GM21526 (cell line): ENCODE results near the gene HIF3A.
"Not testable (repeated sequence)": the region's sequence is repeated elsewhere in the genome, so short reads cannot be mapped to it uniquely, and the experiment has no call there.

Source experiments
- ATAC-seq: cut with Tn5 transposase; IDR thresholded peaks from one replicate; pipeline ENCODE4 v1.9.1; 2021; ENCODE audit warnings: moderate library complexity; ENCODE audit not compliant: unreplicated experiment, low FRiP score

Gene HIF3A

GRCh38 chr19:46289724-46290619, 6.9 kb upstream of the HIF3A start:
- ATAC-seq = no peak

GRCh38 chr19:46291829-46292228, 5.0 kb upstream of the HIF3A start:
- no peak for ATAC-seq

GRCh38 chr19:46294494-46294893, 2.3 kb upstream of the HIF3A start:
- ATAC-seq = no peak

DNA sequence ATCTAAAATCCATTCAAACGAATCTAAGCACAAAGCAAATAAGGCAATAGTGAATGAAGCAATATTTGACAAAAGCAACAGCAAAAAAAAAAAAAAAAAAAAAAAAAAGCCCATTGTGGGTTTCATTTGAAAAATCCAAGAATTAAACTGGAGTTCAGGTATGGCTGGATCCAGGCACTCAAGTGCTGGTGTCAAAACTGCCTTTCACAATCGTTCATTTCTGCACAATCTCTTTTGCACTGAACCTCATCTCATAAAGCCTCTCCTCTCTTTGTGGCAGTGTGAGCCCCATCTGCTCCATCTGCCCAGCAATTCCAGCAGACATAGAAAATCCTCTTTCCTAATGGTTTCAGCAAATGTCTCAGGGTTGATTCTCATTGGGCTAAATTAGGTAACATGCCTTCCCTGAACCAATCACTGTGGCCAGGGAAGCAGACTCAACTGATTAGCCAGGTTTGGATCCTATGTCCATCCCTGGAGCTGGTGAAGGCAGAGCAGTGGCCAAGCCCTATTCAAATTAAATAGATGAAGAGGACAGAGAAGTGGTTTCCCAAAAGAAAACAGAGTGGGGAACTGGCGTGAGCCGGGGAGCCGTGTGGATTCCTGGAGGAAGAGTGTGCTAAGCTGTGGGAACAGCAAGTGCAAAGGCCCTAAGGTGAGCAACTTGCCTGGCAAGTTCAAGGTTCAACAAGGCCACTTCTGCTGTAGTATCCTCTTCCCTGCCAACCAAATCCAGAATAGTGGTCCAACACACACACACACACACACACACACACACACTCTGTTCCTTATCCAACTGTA, 1.2 kb upstream of the HIF3A start:
- ATAC-seq = no peak

DNA sequence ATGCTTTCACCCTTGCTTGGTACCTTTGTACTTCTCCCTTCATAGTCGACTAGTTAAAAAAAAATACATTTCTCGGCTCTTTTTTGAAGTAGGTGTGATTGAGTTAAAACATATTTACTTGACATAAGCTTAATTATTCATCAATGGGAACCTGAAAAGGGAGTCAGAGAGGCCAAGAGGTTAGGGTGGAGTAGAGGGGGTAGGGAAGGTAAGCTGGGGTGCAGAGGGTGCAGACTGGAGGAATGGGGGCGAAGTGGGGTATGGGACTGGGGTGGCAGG, 701 bp upstream of the HIF3A start:
- ATAC-seq = no peak

DNA sequence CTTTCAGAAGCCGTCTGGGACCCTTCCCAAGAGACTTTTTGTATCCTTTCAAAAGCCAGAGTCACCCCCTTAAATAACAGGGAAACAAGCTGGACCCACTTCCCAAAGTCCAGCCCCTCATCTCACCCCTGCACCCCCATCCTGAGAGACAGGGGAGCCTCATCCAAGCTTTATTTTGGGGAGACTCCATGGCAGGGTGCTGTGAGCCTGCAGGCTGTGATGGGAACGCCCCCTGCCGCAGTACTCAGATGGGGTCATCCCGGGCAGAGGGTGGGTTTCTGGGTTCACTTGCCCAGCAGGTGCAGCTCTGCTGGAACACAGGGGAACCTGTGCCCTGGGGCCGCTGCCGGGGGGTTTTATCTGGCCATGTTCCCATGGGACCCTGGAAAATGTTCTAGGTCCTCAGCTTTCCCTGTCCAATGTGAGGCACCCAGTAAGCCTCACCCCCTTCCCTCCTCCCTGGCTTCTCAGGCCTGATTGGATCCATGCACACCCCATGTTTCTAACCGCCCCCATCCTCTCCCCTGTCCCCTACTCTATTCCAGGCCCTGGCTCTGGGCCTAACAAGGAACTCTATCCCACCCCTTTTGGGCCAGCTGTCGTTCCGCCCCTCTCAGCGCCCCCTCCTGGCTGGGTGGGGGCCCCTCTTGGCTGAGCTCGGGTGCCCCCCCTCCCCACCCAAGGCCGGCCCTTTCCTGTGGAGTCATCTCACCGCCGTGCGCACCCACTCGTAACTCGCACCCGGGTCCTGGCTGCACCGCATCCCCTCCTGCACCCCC, 1.0 kb downstream of the HIF3A start:
- no peak for ATAC-seq

DNA sequence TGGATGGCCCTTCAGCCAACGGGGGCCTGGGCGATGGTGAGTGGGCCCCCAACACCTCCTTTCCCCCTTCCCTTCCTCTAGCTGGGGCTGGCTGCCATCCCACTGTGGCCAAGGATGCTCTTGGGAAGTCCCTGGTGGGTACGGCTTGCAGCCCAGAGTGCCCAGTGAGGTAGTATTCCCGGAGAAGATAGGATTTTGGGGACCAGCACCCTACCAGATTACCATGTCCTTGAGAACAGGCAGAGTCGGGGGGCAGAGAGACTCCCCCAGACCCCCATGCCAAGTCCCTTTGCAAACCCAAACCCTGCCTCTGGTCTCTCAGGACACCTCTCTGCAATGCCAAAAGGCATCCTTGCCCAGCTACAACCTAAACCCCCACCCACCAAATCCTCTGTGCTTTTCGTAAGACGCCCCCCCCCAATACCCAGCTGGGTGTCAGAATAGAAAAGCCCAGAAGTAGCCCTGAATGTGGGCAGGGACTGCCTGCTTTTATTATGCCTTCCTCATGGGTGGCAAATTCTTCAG, 1.7 kb downstream of the HIF3A start:
- ATAC-seq = no peak

DNA sequence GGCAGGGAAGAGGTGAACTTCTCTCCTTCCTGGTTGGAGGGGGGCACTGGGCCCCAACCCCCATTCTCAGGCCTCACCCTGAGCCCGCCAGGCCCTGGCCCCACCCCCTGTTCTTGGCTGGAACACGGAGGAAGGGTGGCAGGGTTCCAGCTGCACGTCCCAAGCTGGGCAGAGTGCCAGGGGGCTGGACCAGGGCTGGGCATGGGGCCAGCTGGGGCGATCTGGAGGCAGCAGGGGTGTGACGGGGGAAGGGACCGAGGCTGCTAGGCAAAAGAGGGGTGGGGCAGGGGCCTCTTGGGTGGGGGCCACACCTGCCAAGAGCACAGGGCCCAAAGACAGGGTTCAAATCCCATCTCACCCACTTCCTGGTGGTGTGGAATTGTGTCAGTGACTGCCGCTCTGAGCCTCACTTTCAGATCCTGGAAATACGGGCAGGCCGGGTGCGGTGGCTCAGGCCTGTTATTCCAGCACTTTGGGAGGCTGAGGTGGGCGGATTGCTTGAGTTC, 2.2 kb downstream of the HIF3A start:
- ATAC-seq = no peak

DNA sequence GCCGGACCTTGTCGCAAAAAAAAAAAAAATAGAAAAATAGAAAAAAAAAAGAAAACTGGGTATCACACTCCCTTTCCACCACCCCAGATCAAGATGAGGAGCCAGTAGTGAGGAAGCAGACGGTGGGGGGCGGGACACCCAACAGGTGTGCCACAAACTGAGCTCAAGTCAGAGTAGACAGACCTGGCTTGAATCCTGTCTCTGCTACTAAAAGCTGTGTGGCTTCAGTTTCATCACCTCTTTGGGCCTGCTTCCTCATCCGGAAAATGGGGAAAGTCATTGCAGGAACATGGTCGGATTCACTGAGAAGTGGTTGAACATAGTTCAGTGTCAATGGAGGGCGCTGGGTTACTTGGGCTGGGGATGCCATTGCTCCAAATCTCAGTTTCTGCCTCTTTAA, 2.9 kb downstream of the HIF3A start:
- no peak for ATAC-seq

DNA sequence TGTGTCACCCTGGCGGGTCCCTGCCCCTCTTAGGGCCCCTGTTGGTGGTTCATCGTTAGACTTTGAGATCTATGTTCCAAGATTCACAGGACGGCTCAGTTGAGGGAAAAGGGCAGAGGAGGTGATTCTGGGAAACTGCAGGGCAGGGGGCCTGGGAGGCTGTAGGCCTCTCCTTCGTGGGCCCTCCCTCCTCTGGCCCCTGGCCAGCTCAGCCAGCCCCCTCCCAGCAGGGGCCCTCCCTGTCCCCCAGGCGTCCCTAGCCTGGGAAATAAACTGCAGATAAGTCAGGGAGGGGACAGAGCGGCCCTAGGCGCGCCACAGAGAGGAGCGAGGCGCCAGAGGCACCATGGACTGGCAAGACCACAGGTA, 6.5 kb downstream of the HIF3A start:
- ATAC-seq = no peak

DNA sequence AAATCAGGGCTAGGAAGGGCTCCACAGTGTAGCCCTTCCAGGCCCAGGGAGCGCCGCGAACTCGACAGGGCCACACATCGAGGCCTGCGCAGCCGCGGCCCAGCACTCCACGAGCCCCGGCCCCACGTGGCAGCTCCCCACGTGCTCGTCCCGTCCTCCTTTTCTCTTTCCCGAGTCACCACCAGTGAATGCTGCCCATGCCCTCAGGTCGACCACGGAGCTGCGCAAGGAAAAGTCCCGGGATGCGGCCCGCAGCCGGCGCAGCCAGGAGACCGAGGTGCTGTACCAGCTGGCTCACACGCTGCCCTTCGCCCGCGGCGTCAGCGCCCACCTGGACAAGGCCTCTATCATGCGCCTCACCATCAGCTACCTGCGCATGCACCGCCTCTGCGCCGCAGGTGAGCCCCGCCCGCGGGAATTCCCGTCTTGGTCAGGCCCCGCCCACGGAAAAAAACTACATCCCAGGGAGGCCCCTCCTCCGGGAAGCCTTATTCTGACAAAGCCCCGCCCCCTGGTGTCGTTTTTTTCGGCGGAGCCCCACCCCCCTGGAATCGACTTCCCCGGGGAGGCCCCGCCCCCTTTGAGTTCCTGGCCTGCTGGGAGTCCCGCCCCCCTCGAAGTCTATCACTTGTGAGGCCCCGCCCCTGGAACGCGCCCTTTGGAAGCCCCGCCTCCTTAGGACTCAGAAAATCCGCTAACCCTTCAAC, 7.0 kb downstream of the HIF3A start:
- no peak for ATAC-seq

GRCh38 chr19:46306501-46306900, 9.7 kb downstream of the HIF3A start:
- no peak for ATAC-seq

DNA sequence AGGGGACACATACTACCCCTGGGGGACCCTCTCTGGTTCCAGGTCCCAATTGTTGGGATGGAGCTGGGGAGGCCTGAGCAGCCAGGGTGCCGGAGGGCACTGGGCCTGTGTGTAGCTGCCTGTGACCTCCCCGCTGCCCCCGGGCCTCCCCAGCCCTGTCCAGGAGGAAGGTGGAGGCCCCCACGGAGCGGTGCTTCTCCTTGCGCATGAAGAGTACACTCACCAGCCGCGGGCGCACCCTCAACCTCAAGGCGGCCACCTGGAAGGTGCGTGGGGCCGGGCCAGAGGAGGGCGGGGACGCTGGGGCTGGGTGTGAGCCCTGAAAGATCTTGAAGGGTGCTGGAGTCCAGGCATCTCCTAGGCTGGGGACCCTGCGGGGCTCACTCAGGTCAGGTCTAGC, 11.7 kb downstream of the HIF3A start:
- no peak for ATAC-seq

DNA sequence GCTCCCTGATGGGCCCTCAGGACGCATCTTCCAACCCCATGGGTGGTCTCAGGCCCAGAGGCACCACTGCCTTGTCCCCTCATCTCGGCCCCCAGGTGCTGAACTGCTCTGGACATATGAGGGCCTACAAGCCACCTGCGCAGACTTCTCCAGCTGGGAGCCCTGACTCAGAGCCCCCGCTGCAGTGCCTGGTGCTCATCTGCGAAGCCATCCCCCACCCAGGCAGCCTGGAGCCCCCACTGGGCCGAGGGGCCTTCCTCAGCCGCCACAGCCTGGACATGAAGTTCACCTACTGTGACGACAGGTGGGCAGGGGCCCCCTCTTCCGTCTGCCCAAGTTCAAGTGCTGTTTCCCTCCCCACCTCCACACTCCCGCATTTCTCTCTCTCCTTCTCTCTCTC, 12.2 kb downstream of the HIF3A start:
- ATAC-seq = no peak

- no peak for ATAC-seq
Observed at GRCh38 chr19:46311444-46311843, 14.6 kb downstream of the HIF3A start.

DNA sequence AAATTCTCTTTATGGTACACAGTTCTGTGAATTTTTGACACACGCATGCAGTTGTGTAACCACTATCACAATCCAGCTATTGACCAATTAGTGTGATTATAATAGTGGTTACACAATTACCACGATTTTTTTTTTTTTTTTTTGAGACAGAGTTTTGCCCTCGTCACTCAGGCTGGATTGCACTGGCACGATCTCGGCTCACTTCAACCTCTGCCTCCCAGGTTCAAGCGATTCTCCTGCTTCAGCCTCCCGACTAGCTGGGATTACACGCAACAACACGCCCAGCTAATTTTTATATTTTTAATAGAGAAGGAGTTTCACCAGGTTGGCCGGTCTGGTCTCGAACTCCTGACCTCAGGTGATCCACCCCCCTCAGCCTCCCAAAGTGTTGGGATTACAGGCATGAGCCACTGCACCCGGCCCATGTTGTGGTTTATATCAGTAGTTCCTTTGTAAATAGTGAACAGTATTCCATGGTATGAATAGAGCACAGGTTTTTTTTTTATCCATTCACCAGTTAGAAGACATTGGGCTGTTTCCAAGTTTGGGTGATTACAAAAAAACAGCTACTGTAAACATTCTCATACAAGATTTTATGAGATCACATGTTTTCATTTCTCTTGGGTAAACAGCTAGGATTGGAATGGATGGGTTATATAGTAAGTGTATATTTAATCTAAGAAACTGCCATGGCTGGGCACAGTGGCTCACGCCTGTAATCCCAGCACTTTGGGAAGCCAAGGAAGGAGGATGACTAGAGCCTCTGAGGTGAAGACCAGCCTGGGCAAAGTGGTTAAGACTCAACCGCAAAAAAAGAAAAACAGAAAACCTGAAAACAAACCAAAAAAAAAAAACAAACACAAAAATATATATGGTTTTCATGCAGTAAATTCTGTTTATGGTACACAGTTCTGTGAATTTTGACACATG, 17.0 kb downstream of the HIF3A start:
- ATAC-seq = not testable (repeated sequence)

- ATAC-seq = no peak
Observed at GRCh38 chr19:46317339-46317738, 20.5 kb downstream of the HIF3A start.

DNA sequence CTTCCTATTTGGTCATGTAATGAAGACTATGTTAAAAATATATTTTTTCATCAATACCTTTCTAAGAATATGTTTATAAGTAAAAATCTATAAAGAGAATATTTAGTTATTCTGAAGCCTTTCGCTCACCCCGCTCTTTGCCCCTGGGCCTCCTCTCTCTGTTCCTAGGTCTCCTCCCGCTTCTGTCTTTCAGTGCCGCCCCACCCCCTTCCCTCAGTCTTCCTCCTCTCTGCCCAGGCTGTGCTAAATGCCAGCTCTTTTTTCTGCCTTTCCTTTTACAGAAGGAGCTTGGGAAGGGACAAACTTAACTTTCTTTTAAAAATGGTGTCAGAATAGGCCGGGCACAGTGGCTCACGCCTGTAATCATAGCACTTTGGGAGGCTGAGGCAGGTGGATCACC, 22.8 kb downstream of the HIF3A start:
- no peak for ATAC-seq

DNA sequence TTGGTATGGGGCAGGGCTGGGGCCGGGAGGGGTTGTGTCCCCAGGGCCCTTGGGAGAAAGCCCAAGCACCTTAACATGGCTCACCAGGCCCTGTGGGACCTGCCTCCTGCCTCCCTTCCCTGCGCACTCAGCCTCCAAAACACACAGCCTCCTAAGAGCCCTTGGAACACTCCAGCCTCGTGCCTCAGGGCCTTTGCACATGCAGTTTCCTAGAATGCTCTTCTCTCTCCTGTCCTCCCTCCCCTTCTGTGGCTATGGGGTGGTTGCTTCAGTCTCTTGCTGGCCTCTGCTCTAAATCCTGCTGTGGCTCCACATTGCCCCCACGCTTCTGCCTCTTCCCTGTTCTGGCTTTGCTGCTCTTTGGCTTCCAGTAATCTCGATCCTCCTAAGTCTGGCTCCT, 23.7 kb downstream of the HIF3A start:
- no peak for ATAC-seq
